C4-2B (cell line): ENCODE results near the gene PALS2.

Experiments used
- ZFX ChIP-seq: fragments of 450-650 bp; IDR thresholded peaks from 2 replicates; pipeline ENCODE4 v1.6.1; 2017
- TF ChIP-seq, protein P1 (sequence below): fragments of 450-650 bp; conservative IDR thresholded peaks from 2 replicates; pipeline ENCODE4 v1.5.1; 2017; ENCODE audit warnings: mild to moderate bottlenecking

GRCh38 chr7:24617957-24618616 is 44.8 kb downstream of the PALS2 start:
- TF ChIP-seq, protein P1, sequence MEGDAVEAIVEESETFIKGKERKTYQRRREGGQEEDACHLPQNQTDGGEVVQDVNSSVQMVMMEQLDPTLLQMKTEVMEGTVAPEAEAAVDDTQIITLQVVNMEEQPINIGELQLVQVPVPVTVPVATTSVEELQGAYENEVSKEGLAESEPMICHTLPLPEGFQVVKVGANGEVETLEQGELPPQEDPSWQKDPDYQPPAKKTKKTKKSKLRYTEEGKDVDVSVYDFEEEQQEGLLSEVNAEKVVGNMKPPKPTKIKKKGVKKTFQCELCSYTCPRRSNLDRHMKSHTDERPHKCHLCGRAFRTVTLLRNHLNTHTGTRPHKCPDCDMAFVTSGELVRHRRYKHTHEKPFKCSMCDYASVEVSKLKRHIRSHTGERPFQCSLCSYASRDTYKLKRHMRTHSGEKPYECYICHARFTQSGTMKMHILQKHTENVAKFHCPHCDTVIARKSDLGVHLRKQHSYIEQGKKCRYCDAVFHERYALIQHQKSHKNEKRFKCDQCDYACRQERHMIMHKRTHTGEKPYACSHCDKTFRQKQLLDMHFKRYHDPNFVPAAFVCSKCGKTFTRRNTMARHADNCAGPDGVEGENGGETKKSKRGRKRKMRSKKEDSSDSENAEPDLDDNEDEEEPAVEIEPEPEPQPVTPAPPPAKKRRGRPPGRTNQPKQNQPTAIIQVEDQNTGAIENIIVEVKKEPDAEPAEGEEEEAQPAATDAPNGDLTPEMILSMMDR, result no peak
- TF ChIP-seq ZFX, result no peak
